ENCODE measurements around the gene TP63. TPM values are rescaled to one million over a fixed set of nuclear protein-coding genes. Genes with fewer than 3 reads are reported as not detected.

Gene TP63
- total and polyA plus RNA-seq, 2 experiments from 2014 or later = not detected

GRCh38 chr3:189805375-189806067 lies 174.3 kb downstream of the TP63 start:
- no peaks in the 10 kb centered on the region for H3K9me3 Mint-ChIP-seq
- H3K27me3 Mint-ChIP-seq (ENCODE audit: insufficient read depth, low read depth, poor library complexity) = peaks cover 15% of the 10 kb centered on the region
- H3K4me1 ChIP-seq (ENCODE audit: insufficient read depth) = peaks cover 21% of the 10 kb centered on the region
- H4K20me1 ChIP-seq (replicated peaks; ENCODE audit: insufficient read depth) = no peaks in the 10 kb centered on the region
- H3K4me2 ChIP-seq = peak overlapping the region; percentile 48; the same call in 1 of the 2 replicates
- H3K79me2 ChIP-seq (replicated peaks; ENCODE audit: insufficient read depth) = no peaks in the 10 kb centered on the region
- H3K27ac Mint-ChIP-seq = peak overlapping the region; percentile 5; the same call in 1 of the 2 replicates
- no peaks in the 10 kb centered on the region for H3K9me2 ChIP-seq (ENCODE audit: insufficient read depth)
- H3K27ac ChIP-seq (ENCODE audit: low read depth) = peak overlapping the region; percentile 22; the same call in 1 of the 2 replicates
- H3F3A ChIP-seq (replicated peaks; ENCODE audit: low read depth) = no peaks in the 10 kb centered on the region
- peak overlapping the region; percentile 56; the same call in 1 of the 2 replicates for H2AFZ ChIP-seq
- peak; percentile 25 for ATAC-seq
- no peaks in the 10 kb centered on the region for H3K36me3 Mint-ChIP-seq (ENCODE audit: low read depth)
- peaks cover 15% of the 10 kb centered on the region for H3K27me3 ChIP-seq (ENCODE audit: insufficient read depth)
- no peak for TF ChIP-seq STAT1 (IDR thresholded peaks at IDR 0.05; ENCODE audit: unreplicated experiment)
- TF ChIP-seq CTCF (conservative IDR thresholded peaks at IDR 0.05; ENCODE audit: low read depth in 2 of 2) = no peak
- no peak for TF ChIP-seq NANOG (IDR thresholded peaks at IDR 0.05; ENCODE audit: borderline replicate concordance)
- TF ChIP-seq JUNB (IDR thresholded peaks at IDR 0.05; ENCODE audit: unreplicated experiment) = no peak
- TF ChIP-seq ZNF114 (CRISPR knock-in tag; IDR thresholded peaks at IDR 0.05) = no peak
- TF ChIP-seq ZNF331 (CRISPR knock-in tag; IDR thresholded peaks at IDR 0.05; ENCODE audit: low read depth) = no peak
- no peak for TF ChIP-seq CREB1 (CRISPR knock-in tag; IDR thresholded peaks at IDR 0.05; ENCODE audit: low read depth)
- no peak for TF ChIP-seq EZH2 (IDR thresholded peaks at IDR 0.05; ENCODE audit: low read depth, unreplicated experiment)
- no peak for TF ChIP-seq POLR2AphosphoS5 (IDR thresholded peaks at IDR 0.05; ENCODE audit: low read depth)
- TF ChIP-seq, protein P1, sequence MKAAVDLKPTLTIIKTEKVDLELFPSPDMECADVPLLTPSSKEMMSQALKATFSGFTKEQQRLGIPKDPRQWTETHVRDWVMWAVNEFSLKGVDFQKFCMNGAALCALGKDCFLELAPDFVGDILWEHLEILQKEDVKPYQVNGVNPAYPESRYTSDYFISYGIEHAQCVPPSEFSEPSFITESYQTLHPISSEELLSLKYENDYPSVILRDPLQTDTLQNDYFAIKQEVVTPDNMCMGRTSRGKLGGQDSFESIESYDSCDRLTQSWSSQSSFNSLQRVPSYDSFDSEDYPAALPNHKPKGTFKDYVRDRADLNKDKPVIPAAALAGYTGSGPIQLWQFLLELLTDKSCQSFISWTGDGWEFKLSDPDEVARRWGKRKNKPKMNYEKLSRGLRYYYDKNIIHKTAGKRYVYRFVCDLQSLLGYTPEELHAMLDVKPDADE (IDR thresholded peaks at IDR 0.05) = no peak
- H3K4me1 Mint-ChIP-seq = peaks cover 35% of the 10 kb centered on the region
- no peak overlapping the region for H3K4me3 ChIP-seq
- no peak overlapping the region for H3K4me3 Mint-ChIP-seq
- H3K36me3 ChIP-seq (ENCODE audit: insufficient read depth) = no peaks in the 10 kb centered on the region
- DNase-seq (ENCODE audit: low spot score) = no peak

GRCh38 chr3:189806171-189806951 lies 175.2 kb downstream of the TP63 start:
- H2AFZ ChIP-seq = peak overlapping the region; percentile 33; the same call in 1 of the 2 replicates
- peaks cover 15% of the 10 kb centered on the region for H3K27me3 Mint-ChIP-seq (ENCODE audit: insufficient read depth, low read depth, poor library complexity)
- TF ChIP-seq STAT1 (IDR thresholded peaks at IDR 0.05; ENCODE audit: unreplicated experiment) (no peak), EZH2 (IDR thresholded peaks at IDR 0.05; ENCODE audit: low read depth, unreplicated experiment) (no peak), CREB1 (CRISPR knock-in tag; IDR thresholded peaks at IDR 0.05; ENCODE audit: low read depth) (no peak), EZH2phosphoT487 (IDR thresholded peaks at IDR 0.05; ENCODE audit: unreplicated experiment) (no peak), CTCF (conservative IDR thresholded peaks at IDR 0.05; ENCODE audit: low read depth in 2 of 2) (no peak), REST (IDR thresholded peaks at IDR 0.05; ENCODE audit: unreplicated experiment) (no peak), JUNB (IDR thresholded peaks at IDR 0.05; ENCODE audit: unreplicated experiment) (no peak), NANOG (IDR thresholded peaks at IDR 0.05; ENCODE audit: borderline replicate concordance) (no peak)

More at GRCh38 chr3:189806171-189806951, 175.2 kb downstream of the TP63 start:
- Mint-ChIP-seq H3K4me1 (peaks cover 35% of the 10 kb centered on the region), H3K4me3 (no peak overlapping the region; the same call in 2 of the 3 replicates), H3K9me3 (no peaks in the 10 kb centered on the region), H3K27ac (peak overlapping the region; percentile 57), H3K36me3 (ENCODE audit: low read depth) (no peaks in the 10 kb centered on the region)
- Histone ChIP-seq H3K27ac (ENCODE audit: low read depth) (peak overlapping the region; percentile 22; the same call in 1 of the 2 replicates), H3K4me3 (no peak overlapping the region), H3K79me2 (replicated peaks; ENCODE audit: insufficient read depth) (no peaks in the 10 kb centered on the region), H3K9me2 (ENCODE audit: insufficient read depth) (no peaks in the 10 kb centered on the region), H3K36me3 (ENCODE audit: insufficient read depth) (no peaks in the 10 kb centered on the region), H4K20me1 (replicated peaks; ENCODE audit: insufficient read depth) (no peaks in the 10 kb centered on the region), H3K4me1 (ENCODE audit: insufficient read depth) (peaks cover 21% of the 10 kb centered on the region), H3K4me2 (peak overlapping the region; percentile 48), H3K27me3 (ENCODE audit: insufficient read depth) (peaks cover 7% of the 10 kb centered on the region), H3F3A (replicated peaks; ENCODE audit: low read depth) (no peaks in the 10 kb centered on the region)
- ATAC-seq = peak; percentile 95
- DNase-seq (ENCODE audit: low spot score) = peak; percentile 62

Measured in GM23338 (cell line).